K562 (cell line): ENCODE data around the gene DNAH1.
A peak's percentile ranks its signal among the peaks of the same experiment; 100 is the strongest.

Experiments
- EZH2 ChIP-seq: IDR thresholded peaks from 2 replicates; pipeline ENCODE4 v1.6.1; 2012; ENCODE audit warnings: low read depth, mild to moderate bottlenecking, inconsistent platforms, low read length, borderline replicate concordance
- FIP1L1 ChIP-seq: fragments of 200-400 bp; formaldehyde crosslinking; IDR thresholded peaks from 2 replicates; pipeline ENCODE4 v1.6.1; 2018; ENCODE audit warnings: mild to moderate bottlenecking, low read depth, low read length; ENCODE audit not compliant: poor library complexity, severe bottlenecking
- HINFP ChIP-seq: fragments of 450-650 bp; conservative IDR thresholded peaks from 2 replicates; pipeline ENCODE4 v1.6.1; 2016; ENCODE audit warnings: missing genetic modification characterization, low read depth, mild to moderate bottlenecking, control low read depth, missing compliant biosample characterization
- HOMEZ ChIP-seq: fragments of 250-450 bp; sonication (Bioruptor Pico); IDR thresholded peaks from 2 replicates; pipeline ENCODE4 v1.4.0; 2020; ENCODE audit warnings: mild to moderate bottlenecking, moderate library complexity
- POLR2A ChIP-seq: fragments of 450-650 bp; conservative IDR thresholded peaks from 2 replicates; pipeline ENCODE4 v1.6.1; 2016
- RREB1 ChIP-seq: fragments of 250-450 bp; sonication (Bioruptor Pico); IDR thresholded peaks from 2 replicates; pipeline ENCODE4 v1.4.0; 2020
- ZNF263 ChIP-seq: sonication (generic); formaldehyde crosslinking; IDR thresholded peaks from 2 replicates; pipeline ENCODE4 v1.8.0; 2022; ENCODE audit warnings: mild to moderate bottlenecking, missing genetic modification reagents, borderline replicate concordance
- TF ChIP-seq, protein P1 (sequence below): sonication (generic); formaldehyde crosslinking; IDR thresholded peaks from 2 replicates; pipeline ENCODE4 v1.8.0; 2023; ENCODE audit warnings: missing genetic modification reagents, mild to moderate bottlenecking, borderline replicate concordance
- TF ChIP-seq, protein P2 (sequence below): fragments of 200-800 bp; sonication (Bioruptor generic); IDR thresholded peaks from 2 replicates; pipeline ENCODE4 v1.6.1; 2016; ENCODE audit warnings: missing genetic modification characterization, missing compliant biosample characterization

- TF ChIP-seq EZH2 (no peak), FIP1L1 (no peak), HOMEZ (no peak), RREB1 (CRISPR knock-in tag) (no peak), ZNF263 (CRISPR knock-in tag) (peak; percentile 82), POLR2A (no peak), HINFP (tag) (no peak)
- TF ChIP-seq, protein P1, sequence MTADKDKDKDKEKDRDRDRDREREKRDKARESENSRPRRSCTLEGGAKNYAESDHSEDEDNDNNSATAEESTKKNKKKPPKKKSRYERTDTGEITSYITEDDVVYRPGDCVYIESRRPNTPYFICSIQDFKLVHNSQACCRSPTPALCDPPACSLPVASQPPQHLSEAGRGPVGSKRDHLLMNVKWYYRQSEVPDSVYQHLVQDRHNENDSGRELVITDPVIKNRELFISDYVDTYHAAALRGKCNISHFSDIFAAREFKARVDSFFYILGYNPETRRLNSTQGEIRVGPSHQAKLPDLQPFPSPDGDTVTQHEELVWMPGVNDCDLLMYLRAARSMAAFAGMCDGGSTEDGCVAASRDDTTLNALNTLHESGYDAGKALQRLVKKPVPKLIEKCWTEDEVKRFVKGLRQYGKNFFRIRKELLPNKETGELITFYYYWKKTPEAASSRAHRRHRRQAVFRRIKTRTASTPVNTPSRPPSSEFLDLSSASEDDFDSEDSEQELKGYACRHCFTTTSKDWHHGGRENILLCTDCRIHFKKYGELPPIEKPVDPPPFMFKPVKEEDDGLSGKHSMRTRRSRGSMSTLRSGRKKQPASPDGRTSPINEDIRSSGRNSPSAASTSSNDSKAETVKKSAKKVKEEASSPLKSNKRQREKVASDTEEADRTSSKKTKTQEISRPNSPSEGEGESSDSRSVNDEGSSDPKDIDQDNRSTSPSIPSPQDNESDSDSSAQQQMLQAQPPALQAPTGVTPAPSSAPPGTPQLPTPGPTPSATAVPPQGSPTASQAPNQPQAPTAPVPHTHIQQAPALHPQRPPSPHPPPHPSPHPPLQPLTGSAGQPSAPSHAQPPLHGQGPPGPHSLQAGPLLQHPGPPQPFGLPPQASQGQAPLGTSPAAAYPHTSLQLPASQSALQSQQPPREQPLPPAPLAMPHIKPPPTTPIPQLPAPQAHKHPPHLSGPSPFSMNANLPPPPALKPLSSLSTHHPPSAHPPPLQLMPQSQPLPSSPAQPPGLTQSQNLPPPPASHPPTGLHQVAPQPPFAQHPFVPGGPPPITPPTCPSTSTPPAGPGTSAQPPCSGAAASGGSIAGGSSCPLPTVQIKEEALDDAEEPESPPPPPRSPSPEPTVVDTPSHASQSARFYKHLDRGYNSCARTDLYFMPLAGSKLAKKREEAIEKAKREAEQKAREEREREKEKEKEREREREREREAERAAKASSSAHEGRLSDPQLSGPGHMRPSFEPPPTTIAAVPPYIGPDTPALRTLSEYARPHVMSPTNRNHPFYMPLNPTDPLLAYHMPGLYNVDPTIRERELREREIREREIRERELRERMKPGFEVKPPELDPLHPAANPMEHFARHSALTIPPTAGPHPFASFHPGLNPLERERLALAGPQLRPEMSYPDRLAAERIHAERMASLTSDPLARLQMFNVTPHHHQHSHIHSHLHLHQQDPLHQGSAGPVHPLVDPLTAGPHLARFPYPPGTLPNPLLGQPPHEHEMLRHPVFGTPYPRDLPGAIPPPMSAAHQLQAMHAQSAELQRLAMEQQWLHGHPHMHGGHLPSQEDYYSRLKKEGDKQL (CRISPR knock-in tag) = no peak
- TF ChIP-seq, protein P2, sequence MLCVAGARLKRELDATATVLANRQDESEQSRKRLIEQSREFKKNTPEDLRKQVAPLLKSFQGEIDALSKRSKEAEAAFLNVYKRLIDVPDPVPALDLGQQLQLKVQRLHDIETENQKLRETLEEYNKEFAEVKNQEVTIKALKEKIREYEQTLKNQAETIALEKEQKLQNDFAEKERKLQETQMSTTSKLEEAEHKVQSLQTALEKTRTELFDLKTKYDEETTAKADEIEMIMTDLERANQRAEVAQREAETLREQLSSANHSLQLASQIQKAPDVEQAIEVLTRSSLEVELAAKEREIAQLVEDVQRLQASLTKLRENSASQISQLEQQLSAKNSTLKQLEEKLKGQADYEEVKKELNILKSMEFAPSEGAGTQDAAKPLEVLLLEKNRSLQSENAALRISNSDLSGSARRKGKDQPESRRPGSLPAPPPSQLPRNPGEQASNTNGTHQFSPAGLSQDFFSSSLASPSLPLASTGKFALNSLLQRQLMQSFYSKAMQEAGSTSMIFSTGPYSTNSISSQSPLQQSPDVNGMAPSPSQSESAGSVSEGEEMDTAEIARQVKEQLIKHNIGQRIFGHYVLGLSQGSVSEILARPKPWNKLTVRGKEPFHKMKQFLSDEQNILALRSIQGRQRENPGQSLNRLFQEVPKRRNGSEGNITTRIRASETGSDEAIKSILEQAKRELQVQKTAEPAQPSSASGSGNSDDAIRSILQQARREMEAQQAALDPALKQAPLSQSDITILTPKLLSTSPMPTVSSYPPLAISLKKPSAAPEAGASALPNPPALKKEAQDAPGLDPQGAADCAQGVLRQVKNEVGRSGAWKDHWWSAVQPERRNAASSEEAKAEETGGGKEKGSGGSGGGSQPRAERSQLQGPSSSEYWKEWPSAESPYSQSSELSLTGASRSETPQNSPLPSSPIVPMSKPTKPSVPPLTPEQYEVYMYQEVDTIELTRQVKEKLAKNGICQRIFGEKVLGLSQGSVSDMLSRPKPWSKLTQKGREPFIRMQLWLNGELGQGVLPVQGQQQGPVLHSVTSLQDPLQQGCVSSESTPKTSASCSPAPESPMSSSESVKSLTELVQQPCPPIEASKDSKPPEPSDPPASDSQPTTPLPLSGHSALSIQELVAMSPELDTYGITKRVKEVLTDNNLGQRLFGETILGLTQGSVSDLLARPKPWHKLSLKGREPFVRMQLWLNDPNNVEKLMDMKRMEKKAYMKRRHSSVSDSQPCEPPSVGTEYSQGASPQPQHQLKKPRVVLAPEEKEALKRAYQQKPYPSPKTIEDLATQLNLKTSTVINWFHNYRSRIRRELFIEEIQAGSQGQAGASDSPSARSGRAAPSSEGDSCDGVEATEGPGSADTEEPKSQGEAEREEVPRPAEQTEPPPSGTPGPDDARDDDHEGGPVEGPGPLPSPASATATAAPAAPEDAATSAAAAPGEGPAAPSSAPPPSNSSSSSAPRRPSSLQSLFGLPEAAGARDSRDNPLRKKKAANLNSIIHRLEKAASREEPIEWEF (CRISPR knock-in tag) = no peak
Measured at GRCh38 chr3:52299247-52299878, 16.8 kb upstream of the DNAH1 start.
